ENCODE data around the gene NUDT13. TPM values are rescaled to one million over a fixed set of nuclear protein-coding genes. Genes with fewer than 3 reads are reported as not detected.

The NUDT13 gene
- total and polyA plus RNA-seq, 9 of the 15 experiments (the other 6 are each of a cell fraction or from before 2014, with no cell fraction given): 4.7 to 11.1 (median 5.6) TPM

DNA sequence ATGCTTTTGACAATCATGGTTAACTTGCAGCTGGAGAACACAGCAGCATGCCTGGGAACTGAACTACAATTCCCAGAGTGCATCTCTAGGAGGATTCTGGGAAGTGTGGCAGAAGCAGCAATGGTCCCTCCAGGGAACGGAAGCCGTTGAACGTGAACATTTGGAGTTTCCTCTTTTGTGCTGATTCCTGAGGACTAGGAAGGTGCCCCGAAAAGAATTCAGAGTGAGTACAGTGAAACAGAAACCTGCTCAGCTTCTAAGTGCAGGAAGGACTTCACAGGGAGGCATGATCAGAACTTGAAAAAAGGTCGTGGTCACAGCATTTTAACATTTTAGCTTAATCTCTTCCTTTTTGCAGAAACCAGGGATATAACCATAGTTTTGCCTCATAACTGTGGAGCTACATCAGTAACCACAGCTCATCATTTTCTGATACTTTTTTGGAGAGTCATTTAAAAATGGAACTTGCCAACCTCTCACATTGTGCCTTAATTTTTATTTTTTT, at the start of gene NUDT13 (continued):
- no peak for TF ChIP-seq CREB1 (IDR thresholded peaks at IDR 0.05)
- TF ChIP-seq CREB1 (CRISPR knock-in tag; IDR thresholded peaks at IDR 0.05): no peak
- no peak for TF ChIP-seq CC2D1A (IDR thresholded peaks at IDR 0.05)
- TF ChIP-seq POLR3G (IDR thresholded peaks at IDR 0.05; ENCODE audit: extremely low read depth, insufficient read length, insufficient replicate concordance): no peak
- TF ChIP-seq TAF7 (tag; IDR thresholded peaks at IDR 0.05): no peak
- peak; percentile 45; the same call in 1 of the 2 replicates for TF ChIP-seq EP300 (IDR thresholded peaks at IDR 0.05; ENCODE audit: low read length)
- no peak for TF ChIP-seq KLF13 (tag; IDR thresholded peaks at IDR 0.05; ENCODE audit: borderline replicate concordance, low read depth)
- no peak for TF ChIP-seq NFYB (IDR thresholded peaks at IDR 0.05; ENCODE audit: extremely low read depth, insufficient read length)
- peak; percentile 59; the same call in 1 of the 2 replicates for TF ChIP-seq NFATC3 (IDR thresholded peaks at IDR 0.05)
- no peak for TF ChIP-seq STAT5B (CRISPR knock-in tag; IDR thresholded peaks at IDR 0.05)
- no peak for TF ChIP-seq PTBP1 (IDR thresholded peaks at IDR 0.05; ENCODE audit: low read depth, low read length)
- TF ChIP-seq, protein P1, sequence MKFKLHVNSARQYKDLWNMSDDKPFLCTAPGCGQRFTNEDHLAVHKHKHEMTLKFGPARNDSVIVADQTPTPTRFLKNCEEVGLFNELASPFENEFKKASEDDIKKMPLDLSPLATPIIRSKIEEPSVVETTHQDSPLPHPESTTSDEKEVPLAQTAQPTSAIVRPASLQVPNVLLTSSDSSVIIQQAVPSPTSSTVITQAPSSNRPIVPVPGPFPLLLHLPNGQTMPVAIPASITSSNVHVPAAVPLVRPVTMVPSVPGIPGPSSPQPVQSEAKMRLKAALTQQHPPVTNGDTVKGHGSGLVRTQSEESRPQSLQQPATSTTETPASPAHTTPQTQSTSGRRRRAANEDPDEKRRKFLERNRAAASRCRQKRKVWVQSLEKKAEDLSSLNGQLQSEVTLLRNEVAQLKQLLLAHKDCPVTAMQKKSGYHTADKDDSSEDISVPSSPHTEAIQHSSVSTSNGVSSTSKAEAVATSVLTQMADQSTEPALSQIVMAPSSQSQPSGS (CRISPR knock-in tag; IDR thresholded peaks at IDR 0.05): no peak
- TF ChIP-seq HSF4 (CRISPR knock-in tag; IDR thresholded peaks at IDR 0.05; ENCODE audit: borderline replicate concordance): no peak
- TF ChIP-seq EGR1 (conservative IDR thresholded peaks at IDR 0.05): no peak
- TF ChIP-seq RFX7 (CRISPR knock-in tag; IDR thresholded peaks at IDR 0.05): no peak
- TF ChIP-seq ZNF263 (CRISPR knock-in tag; IDR thresholded peaks at IDR 0.05; ENCODE audit: borderline replicate concordance): no peak
- TF ChIP-seq ZNF347 (CRISPR knock-in tag; IDR thresholded peaks at IDR 0.05; ENCODE audit: low read depth): no peak
- no peak for TF ChIP-seq RBM22 (IDR thresholded peaks at IDR 0.05; ENCODE audit: low read depth, low read length, poor library complexity, severe bottlenecking)
- TF ChIP-seq, protein P2, sequence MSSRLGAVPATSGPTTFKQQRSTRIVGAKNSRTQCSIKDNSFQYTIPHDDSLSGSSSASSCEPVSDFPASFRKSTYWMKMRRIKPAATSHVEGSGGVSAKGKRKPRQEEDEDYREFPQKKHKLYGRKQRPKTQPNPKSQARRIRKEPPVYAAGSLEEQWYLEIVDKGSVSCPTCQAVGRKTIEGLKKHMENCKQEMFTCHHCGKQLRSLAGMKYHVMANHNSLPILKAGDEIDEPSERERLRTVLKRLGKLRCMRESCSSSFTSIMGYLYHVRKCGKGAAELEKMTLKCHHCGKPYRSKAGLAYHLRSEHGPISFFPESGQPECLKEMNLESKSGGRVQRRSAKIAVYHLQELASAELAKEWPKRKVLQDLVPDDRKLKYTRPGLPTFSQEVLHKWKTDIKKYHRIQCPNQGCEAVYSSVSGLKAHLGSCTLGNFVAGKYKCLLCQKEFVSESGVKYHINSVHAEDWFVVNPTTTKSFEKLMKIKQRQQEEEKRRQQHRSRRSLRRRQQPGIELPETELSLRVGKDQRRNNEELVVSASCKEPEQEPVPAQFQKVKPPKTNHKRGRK (tag; IDR thresholded peaks at IDR 0.05): peak; percentile 66; the same call in 1 of the 2 replicates
- TF ChIP-seq ADNP (tag; IDR thresholded peaks at IDR 0.05): no peak
- TF ChIP-seq MTA1 (IDR thresholded peaks at IDR 0.05; ENCODE audit: borderline replicate concordance): no peak
- TF ChIP-seq, protein P3, sequence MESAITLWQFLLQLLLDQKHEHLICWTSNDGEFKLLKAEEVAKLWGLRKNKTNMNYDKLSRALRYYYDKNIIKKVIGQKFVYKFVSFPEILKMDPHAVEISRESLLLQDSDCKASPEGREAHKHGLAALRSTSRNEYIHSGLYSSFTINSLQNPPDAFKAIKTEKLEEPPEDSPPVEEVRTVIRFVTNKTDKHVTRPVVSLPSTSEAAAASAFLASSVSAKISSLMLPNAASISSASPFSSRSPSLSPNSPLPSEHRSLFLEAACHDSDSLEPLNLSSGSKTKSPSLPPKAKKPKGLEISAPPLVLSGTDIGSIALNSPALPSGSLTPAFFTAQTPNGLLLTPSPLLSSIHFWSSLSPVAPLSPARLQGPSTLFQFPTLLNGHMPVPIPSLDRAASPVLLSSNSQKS (CRISPR knock-in tag; IDR thresholded peaks at IDR 0.05): no peak
- TF ChIP-seq STAT5A (IDR thresholded peaks at IDR 0.05; ENCODE audit: borderline replicate concordance, low read length): no peak; the same call in 1 of the 2 replicates
- TF ChIP-seq, protein P4, sequence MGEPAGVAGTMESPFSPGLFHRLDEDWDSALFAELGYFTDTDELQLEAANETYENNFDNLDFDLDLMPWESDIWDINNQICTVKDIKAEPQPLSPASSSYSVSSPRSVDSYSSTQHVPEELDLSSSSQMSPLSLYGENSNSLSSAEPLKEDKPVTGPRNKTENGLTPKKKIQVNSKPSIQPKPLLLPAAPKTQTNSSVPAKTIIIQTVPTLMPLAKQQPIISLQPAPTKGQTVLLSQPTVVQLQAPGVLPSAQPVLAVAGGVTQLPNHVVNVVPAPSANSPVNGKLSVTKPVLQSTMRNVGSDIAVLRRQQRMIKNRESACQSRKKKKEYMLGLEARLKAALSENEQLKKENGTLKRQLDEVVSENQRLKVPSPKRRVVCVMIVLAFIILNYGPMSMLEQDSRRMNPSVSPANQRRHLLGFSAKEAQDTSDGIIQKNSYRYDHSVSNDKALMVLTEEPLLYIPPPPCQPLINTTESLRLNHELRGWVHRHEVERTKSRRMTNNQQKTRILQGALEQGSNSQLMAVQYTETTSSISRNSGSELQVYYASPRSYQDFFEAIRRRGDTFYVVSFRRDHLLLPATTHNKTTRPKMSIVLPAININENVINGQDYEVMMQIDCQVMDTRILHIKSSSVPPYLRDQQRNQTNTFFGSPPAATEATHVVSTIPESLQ (CRISPR knock-in tag; IDR thresholded peaks at IDR 0.05): no peak
- TF ChIP-seq HDAC6 (IDR thresholded peaks at IDR 0.05; ENCODE audit: low read depth, low read length): no peak
- TF ChIP-seq ZFX (CRISPR knock-in tag; IDR thresholded peaks at IDR 0.05): no peak

Measured in K562 (cell line).